ENCODE results near the gene RPS5.

- TF ChIP-seq POLR2A (IDR thresholded peaks at IDR 0.05) (no peak), CTCF (IDR thresholded peaks at IDR 0.05 in 8 of 11, conservative IDR thresholded peaks at IDR 0.05 in 3 of 11) (no peak), POLR2AphosphoS5 (IDR thresholded peaks at IDR 0.05) (peak in 1 of 3 donors; percentile 10)
Measured at GRCh38 chr19:58395220-58395978, 8.3 kb downstream of the RPS5 start, which contains the start of gene RNF225.

Measured in spleen (tissue), 7 donors.